ENCODE measurements around the gene WDR37.

GRCh38 chr10:1058017-1058416 is 1.8 kb downstream of the WDR37 start:
- TF ChIP-seq, protein P1, sequence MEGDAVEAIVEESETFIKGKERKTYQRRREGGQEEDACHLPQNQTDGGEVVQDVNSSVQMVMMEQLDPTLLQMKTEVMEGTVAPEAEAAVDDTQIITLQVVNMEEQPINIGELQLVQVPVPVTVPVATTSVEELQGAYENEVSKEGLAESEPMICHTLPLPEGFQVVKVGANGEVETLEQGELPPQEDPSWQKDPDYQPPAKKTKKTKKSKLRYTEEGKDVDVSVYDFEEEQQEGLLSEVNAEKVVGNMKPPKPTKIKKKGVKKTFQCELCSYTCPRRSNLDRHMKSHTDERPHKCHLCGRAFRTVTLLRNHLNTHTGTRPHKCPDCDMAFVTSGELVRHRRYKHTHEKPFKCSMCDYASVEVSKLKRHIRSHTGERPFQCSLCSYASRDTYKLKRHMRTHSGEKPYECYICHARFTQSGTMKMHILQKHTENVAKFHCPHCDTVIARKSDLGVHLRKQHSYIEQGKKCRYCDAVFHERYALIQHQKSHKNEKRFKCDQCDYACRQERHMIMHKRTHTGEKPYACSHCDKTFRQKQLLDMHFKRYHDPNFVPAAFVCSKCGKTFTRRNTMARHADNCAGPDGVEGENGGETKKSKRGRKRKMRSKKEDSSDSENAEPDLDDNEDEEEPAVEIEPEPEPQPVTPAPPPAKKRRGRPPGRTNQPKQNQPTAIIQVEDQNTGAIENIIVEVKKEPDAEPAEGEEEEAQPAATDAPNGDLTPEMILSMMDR (IDR thresholded peaks at IDR 0.05): no peak
- TF ChIP-seq OVOL2 (CRISPR knock-in tag; IDR thresholded peaks at IDR 0.05; ENCODE audit: borderline replicate concordance): no peak
- no peak for TF ChIP-seq ZNF512 (CRISPR knock-in tag; IDR thresholded peaks at IDR 0.05; ENCODE audit: borderline replicate concordance)
- no peak for TF ChIP-seq NR2C2 (CRISPR knock-in tag; IDR thresholded peaks at IDR 0.05)
- TF ChIP-seq ESRRA (CRISPR knock-in tag; IDR thresholded peaks at IDR 0.05; ENCODE audit: borderline replicate concordance): no peak

Data from WTC11 (cell line).